Measurements from ENCODE around the gene ZSWIM4.

Gene ZSWIM4

DNA sequence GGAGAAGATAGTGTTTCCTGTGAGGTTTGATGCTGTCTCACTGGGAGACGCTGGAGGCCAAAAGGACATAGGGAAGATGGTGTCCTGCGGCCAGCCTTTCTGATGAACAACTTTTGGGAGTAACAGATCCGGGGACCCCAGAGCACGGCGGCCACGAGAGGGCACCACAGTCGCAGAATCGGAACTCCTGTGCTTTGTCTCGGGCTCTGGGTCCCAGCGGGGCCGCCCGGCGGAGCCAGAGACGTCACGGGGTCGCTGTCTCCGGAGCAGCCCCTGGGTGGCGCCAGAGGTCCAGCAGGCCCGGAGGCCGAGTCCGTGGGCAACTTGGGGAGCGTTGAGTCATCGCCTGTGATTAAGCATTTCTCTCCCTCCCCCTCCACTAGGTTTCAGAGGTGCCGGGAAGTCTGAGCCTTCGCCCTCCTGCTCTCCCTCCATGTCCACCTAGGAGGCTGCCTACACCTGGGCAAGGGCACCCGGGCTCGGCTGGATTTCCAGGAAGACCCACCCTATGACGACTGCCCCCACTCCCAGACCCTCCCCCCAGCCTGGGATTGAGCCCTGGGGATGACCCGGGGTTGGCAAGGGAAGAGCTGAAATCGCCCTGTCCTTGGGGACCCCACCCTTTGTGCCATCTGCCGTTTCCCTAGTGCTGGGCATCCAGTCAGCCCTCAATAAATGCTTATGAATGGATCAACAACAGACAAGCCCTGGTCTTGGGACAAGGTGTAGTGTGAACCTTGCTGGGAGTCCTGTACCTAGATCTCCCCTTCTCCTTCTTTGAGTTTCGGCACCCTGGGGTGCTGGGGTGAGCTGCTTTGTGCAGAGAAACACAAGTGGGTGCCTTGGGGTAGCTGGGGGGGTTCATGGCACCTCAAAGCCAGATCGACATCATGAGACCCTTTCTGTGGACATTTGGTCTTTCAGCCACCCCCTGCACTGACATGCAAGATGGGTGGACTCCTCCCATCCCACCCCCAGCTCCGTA, 85.1 kb downstream of the ZSWIM4 start:
- peak; percentile 84 for DNase-seq

DNA sequence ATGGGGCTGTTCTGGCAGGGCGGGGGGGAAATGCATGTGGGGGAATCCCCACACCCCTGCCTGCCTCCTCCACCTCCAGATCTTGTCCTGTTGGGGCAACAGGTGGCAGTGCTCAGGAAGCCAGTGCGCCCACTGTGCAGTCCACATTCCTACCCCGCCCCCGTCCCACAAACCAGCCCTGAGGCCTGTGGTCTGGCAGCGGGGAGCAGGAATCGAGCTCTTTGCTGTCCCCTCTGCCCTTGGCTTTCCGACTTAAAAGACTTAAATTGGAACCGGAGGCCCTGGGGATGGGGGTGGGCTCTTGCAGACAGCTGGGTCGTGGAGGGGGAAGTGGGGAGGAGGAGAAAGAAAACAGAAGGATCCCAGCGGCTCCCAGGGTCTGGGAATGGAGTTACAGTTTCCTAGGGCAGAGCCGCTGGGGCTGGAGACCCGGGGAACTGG, 86.0 kb downstream of the ZSWIM4 start:
- DNase-seq: no peak
